ENCODE measurements around the gene KHSRP. TPM values are rescaled to one million over a fixed set of nuclear protein-coding genes. Genes with fewer than 3 reads are reported as not detected.

Gene KHSRP
- total and polyA plus RNA-seq, 2 of the 13 experiments (the other 11 are each of a cell fraction or from before 2014, with no cell fraction given), result 72.1 to 129 TPM

DNA sequence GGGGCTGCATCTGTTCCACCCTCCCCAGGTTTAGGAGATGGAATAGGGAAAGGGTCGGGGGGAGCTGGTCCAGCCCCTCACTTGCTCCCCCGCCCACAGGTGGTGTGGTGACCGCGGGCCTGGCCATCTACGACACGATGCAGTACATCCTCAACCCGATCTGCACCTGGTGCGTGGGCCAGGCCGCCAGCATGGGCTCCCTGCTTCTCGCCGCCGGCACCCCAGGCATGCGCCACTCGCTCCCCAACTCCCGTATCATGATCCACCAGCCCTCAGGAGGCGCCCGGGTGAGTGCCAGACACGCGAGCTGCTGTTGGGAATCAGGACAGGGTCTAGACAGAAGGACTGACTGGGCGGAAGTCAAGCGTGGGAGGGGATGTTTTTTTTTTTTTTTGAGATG, 60.3 kb downstream of the KHSRP start:
- no peak for DNase-seq (ENCODE audit: low spot score)
- POLR2A ChIA-PET, result interaction anchor here (5.0 kb wide), 1 partner anchor 8 kb away, joined by 80 read pairs; the partner anchor contains the start of gene ALKBH7
- no peaks in the 10 kb centered on the region for H3K9me3 ChIP-seq (ENCODE audit: low read length)
- 99% methylated on average over 20 of the region's 21 CpGs for WGBS (ENCODE audit: low lambda C conversion rate)
- H2AFZ ChIP-seq (ENCODE audit: low read length), result no peak overlapping the region
- no peak overlapping the region for H3K4me2 ChIP-seq (ENCODE audit: low read depth, low read length)
- H3K4me3 ChIP-seq (replicated peaks in 1 of 3; ENCODE audit: insufficient read depth in 1 of 3, low read depth in 2 of 3, low read length in 3 of 3), result no peak overlapping the region
- no peak for FAIRE-seq
- no peaks in the 10 kb centered on the region; a peak in 1 of 5 replicates for H3K27me3 ChIP-seq (ENCODE audit: control insufficient read depth in 1 of 2, insufficient read depth in 2 of 2, low read length in 2 of 2)
- in situ Hi-C loops (cut with HindIII; ENCODE audit: extremely low pct_ligation_motif_present, low pct_unique_long_range_greater_than_20kb) (no loop called here), intact Hi-C loops (cut with micrococcal nuclease; ENCODE audit: unreplicated experiment) (no loop called here)
- peaks cover 16% of the 10 kb centered on the region for H3K4me1 ChIP-seq (ENCODE audit: insufficient read depth, low read length)
- no TSS peak for BruUV-seq (replicated peaks)
- H3K27ac ChIP-seq (ENCODE audit: extremely low read length, insufficient read depth, low read length), result no peak overlapping the region
- TF ChIP-seq RELA (CRISPR knock-in tag; IDR thresholded peaks at IDR 0.05), result no peak
- no peak for TF ChIP-seq ZNF263 (CRISPR knock-in tag; IDR thresholded peaks at IDR 0.05)
- TF ChIP-seq RBFOX2 (IDR thresholded peaks at IDR 0.05; ENCODE audit: low read depth, low read length), result 0 out of 2 replicates have a peak, but pooled peaks have one; percentile 42
- H4K20me1 ChIP-seq (ENCODE audit: insufficient read depth, low read length), result no peaks in the 10 kb centered on the region
- H3K9ac ChIP-seq (ENCODE audit: insufficient read depth, low read depth, low read length), result no peak overlapping the region
- CTCF ChIA-PET (ENCODE audit: low intra/inter-chr PET ratio, low total read pairs), result no interaction called here
- no peak for ATAC-seq
- H3K79me2 ChIP-seq (ENCODE audit: insufficient read depth, low read length), result peaks cover 5% of the 10 kb centered on the region
- peaks cover 10 to 30% of the 10 kb centered on the region in 2 experiments; a peak in 4 of 5 replicates for H3K36me3 ChIP-seq (replicated peaks in 1 of 2; ENCODE audit: control insufficient read depth in 1 of 2, insufficient read depth in 2 of 2, low read length in 2 of 2)

Small RNA genes lying within 50 kb of the gene (microRNA-seq; reads per million reads assigned to microRNA genes)
- gene MIR3940 (11.7 reads per million, percentile 47 among the genes with 10 or more reads in this experiment), gene MIR6790 (not detected), gene MIR6885 (0.68 reads per million)

Small RNA genes lying within 50 kb of the gene (small RNA-seq; reads per million reads assigned to genes)
- gene MIR6790 (ENCODE audit: insufficient read depth in 2 of 3, insufficient read length in 3 of 3, low read depth in 2 of 3, low replicate concordance in 1 of 3) (0 reads per million in 3 experiments), gene MIR6885 (ENCODE audit: insufficient read depth in 2 of 3, insufficient read length in 3 of 3, low read depth in 2 of 3, low replicate concordance in 1 of 3) (0 to 1.9 (median 0) reads per million in 3 experiments)

Other genes with a start within 250 kb of the KHSRP start
- 11.6 and 12.2 TPM in 2 replicates for gene MLLT1, start 144.8 kb downstream of the KHSRP start, total RNA-seq (2016; rRNA removed; fragmentation: Illumina TruSeq; extraction: Trizol)
- 11.7 and 12.7 TPM in 2 replicates for gene MLLT1, start 144.8 kb downstream of the KHSRP start, polyA plus RNA-seq (2011; rRNA removed)
- gene ACER1, start 91.2 kb downstream of the KHSRP start, total RNA-seq (2016; rRNA removed; fragmentation: Illumina TruSeq; extraction: Trizol), result not detected in 2 replicates
- gene ACER1, start 91.2 kb downstream of the KHSRP start, polyA plus RNA-seq (2011; rRNA removed), result not detected in 2 replicates
- 45.3 and 46.6 TPM in 2 replicates for gene CLPP, start 63.3 kb downstream of the KHSRP start, total RNA-seq (2016; rRNA removed; fragmentation: Illumina TruSeq; extraction: Trizol)
- gene CLPP, start 63.3 kb downstream of the KHSRP start, polyA plus RNA-seq (2011; rRNA removed), result 68.4 and 72.3 TPM in 2 replicates
- 45.9 and 48.3 TPM in 2 replicates for gene ALKBH7, start 52.0 kb downstream of the KHSRP start, total RNA-seq (2016; rRNA removed; fragmentation: Illumina TruSeq; extraction: Trizol)
- 29.6 and 36.8 TPM in 2 replicates for gene ALKBH7, start 52.0 kb downstream of the KHSRP start, polyA plus RNA-seq (2011; rRNA removed)
- gene PSPN, start 48.9 kb downstream of the KHSRP start, total RNA-seq (2016; rRNA removed; fragmentation: Illumina TruSeq; extraction: Trizol), result 0.95 and 1.1 TPM in 2 replicates
- 0.69 and 0.98 TPM in 2 replicates for gene PSPN, start 48.9 kb downstream of the KHSRP start, polyA plus RNA-seq (2011; rRNA removed)
- gene GTF2F1, start 31.6 kb downstream of the KHSRP start, total RNA-seq (2016; rRNA removed; fragmentation: Illumina TruSeq; extraction: Trizol), result 30.7 and 34.1 TPM in 2 replicates
- 26.0 and 27.8 TPM in 2 replicates for gene GTF2F1, start 31.6 kb downstream of the KHSRP start, polyA plus RNA-seq (2011; rRNA removed)
- 0.32 and 0.33 TPM in 2 replicates for gene SLC25A41, start 9.0 kb upstream of the KHSRP start, total RNA-seq (2016; rRNA removed; fragmentation: Illumina TruSeq; extraction: Trizol)
- 0.95 and 1.9 TPM in 2 replicates for gene SLC25A41, start 9.0 kb upstream of the KHSRP start, polyA plus RNA-seq (2011; rRNA removed)
- 15.2 and 16.5 TPM in 2 replicates for gene SLC25A23, start 35.0 kb upstream of the KHSRP start, total RNA-seq (2016; rRNA removed; fragmentation: Illumina TruSeq; extraction: Trizol)
- gene SLC25A23, start 35.0 kb upstream of the KHSRP start, polyA plus RNA-seq (2011; rRNA removed), result 12.4 and 13.2 TPM in 2 replicates
- 21.9 and 25.6 TPM in 2 replicates for gene CRB3, start 39.5 kb upstream of the KHSRP start, total RNA-seq (2016; rRNA removed; fragmentation: Illumina TruSeq; extraction: Trizol)
- 10.6 and 12.5 TPM in 2 replicates for gene CRB3, start 39.5 kb upstream of the KHSRP start, polyA plus RNA-seq (2011; rRNA removed)
- gene DENND1C, start 57.0 kb upstream of the KHSRP start, total RNA-seq (2016; rRNA removed; fragmentation: Illumina TruSeq; extraction: Trizol), result 0.04 TPM in 1 of 2 replicates, not detected in the other
- gene DENND1C, start 57.0 kb upstream of the KHSRP start, polyA plus RNA-seq (2011; rRNA removed), result 0.73 and 0.90 TPM in 2 replicates
- gene TUBB4A, start 77.5 kb upstream of the KHSRP start, total RNA-seq (2016; rRNA removed; fragmentation: Illumina TruSeq; extraction: Trizol), result not detected in 2 replicates
- 0.21 TPM in 1 of 2 replicates, not detected in the other for gene TUBB4A, start 77.5 kb upstream of the KHSRP start, polyA plus RNA-seq (2011; rRNA removed)
- gene TNFSF9, start 106.2 kb upstream of the KHSRP start, total RNA-seq (2016; rRNA removed; fragmentation: Illumina TruSeq; extraction: Trizol), result 0.20 and 1.0 TPM in 2 replicates
- gene TNFSF9, start 106.2 kb upstream of the KHSRP start, polyA plus RNA-seq (2011; rRNA removed), result 1.5 and 1.8 TPM in 2 replicates
- gene CD70, start 166.3 kb upstream of the KHSRP start, total RNA-seq (2016; rRNA removed; fragmentation: Illumina TruSeq; extraction: Trizol), result not detected in 2 replicates
- 0.13 and 0.51 TPM in 2 replicates for gene CD70, start 166.3 kb upstream of the KHSRP start, polyA plus RNA-seq (2011; rRNA removed)
- gene TNFSF14, start 245.3 kb upstream of the KHSRP start, total RNA-seq (2016; rRNA removed; fragmentation: Illumina TruSeq; extraction: Trizol), result 0.17 and 0.49 TPM in 2 replicates
- 9.1 and 10.0 TPM in 2 replicates for gene TNFSF14, start 245.3 kb upstream of the KHSRP start, polyA plus RNA-seq (2011; rRNA removed)